HG02885 (cell line): ENCODE data around the gene PITPNM3.
A peak's percentile ranks its signal among the peaks of the same experiment; 100 is the strongest.
"Not testable (repeated sequence)": the region's sequence is repeated elsewhere in the genome, so short reads cannot be mapped to it uniquely, and the experiment has no call there.

Experiments
- ATAC-seq: cut with Tn5 transposase; IDR thresholded peaks from one replicate; pipeline ENCODE4 v1.9.1; 2021; ENCODE audit warnings: mild to moderate bottlenecking; ENCODE audit not compliant: unreplicated experiment, poor library complexity

The PITPNM3 gene

DNA sequence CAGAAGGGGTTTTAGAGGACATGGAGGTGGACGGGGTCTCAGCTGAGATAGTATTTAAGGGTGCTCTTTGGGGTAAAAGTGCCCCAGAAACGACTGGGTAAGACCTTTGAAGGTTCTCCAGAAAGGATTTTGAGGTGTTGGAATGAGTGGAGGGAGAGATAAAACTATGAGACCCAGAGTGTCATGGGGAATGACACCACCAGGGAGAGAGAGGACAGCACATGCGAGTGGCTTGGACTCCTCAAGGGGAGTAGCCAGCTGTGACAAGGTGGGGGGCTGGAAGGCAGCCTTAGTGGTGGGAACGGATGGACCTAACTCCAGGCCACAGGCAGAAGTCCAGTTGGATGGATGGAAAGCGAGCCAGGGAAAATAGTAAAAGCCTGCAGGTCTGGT lies 19.2 kb upstream of the PITPNM3 start:
- ATAC-seq, result no peak

DNA sequence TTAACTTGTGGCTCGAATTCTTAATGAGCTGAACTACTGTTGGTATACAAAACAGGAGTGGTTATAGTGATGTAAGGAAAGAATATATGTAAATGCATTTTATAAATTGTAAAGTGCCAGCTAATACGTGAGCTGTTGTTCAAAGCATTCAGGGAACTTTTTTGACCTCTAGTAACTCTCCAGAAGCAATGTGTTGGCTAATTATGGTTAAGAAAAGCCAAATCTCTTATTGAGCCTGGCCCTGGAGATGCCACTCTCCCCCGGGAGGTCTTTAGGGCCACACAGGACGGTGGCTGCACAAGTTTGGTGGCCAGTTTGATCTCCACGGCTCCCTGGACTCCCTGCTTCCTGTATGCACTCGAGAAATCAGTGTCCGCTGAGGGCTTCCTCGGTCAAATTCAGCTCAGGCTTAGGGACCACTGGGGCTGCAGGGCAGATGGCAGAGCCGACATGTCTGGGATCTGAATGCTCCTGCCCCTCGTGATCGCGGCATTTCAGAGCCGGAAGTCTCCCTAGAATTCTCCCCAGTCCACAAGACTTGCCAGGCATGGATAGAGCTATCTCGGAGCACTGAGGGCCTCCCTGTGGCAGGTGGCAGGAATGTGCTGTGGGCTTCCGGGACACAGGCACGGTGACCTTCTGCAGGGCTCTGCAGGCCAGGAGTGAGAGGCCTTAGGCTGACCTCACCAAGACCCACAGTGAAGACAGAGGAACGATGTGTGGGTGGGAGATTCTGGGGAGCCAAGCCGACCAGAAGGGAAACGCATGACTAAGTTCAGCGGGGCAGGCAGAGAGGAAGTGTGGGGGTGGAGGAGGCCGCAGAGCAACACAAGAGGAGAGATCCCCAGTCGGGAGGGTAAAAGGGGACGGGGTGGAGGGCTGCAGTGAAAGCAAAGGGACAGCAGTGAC lies 18.6 kb upstream of the PITPNM3 start:
- peak; percentile 79 for ATAC-seq

DNA sequence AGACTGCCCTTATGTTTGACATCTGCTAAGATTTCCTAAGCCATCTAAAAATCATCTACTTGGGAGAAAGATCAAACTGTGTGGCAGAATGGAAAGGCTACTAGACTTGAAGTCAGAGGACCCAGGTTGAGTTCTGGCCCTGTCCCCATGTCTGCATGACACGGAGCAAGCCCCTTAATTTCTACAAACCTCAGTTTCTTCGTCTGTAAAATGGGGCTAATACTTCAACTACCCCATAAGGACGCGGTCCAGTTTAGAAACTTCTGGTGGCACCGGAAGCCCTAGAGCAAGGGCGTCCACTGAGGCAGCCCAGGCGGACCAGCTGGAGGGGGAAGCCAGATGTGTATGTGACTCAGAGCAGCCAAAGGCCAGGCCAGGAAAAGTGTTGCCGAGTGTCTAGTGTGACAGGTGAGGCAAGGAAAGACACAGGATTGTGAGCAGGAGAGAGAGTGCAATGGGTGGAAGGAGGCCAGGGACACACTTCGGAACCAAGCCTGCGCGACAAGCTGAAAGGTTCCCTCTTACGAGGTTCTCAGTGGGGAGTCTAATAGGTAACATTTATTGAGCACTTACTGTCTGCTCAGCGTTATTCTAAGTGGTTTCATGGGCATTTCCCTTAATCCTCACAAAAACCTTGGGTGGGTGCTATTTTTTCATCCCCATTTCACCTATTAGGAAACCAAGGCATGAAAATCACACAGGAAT lies 17.8 kb upstream of the PITPNM3 start:
- ATAC-seq, result no peak

DNA sequence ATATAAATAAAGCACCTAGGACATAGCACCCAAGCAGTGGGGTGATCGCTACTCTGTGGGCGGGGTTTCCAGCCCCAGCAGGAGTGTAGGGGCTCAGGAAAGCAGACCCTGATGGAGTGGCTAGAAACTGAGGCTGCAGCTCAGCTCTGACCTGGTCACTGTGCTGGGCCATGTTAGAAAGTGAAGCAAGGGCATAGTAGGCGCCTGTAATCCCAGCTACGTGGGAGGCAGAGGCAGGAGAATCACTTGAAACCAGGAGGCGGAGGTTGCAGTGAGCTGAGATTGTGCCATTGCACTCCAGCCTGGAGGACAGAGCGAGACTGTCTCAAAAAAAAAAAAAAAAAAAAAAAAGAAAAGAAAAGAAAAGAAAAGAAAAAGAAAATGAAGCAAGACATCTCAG lies 17.1 kb upstream of the PITPNM3 start:
- not testable (repeated sequence) for ATAC-seq

DNA sequence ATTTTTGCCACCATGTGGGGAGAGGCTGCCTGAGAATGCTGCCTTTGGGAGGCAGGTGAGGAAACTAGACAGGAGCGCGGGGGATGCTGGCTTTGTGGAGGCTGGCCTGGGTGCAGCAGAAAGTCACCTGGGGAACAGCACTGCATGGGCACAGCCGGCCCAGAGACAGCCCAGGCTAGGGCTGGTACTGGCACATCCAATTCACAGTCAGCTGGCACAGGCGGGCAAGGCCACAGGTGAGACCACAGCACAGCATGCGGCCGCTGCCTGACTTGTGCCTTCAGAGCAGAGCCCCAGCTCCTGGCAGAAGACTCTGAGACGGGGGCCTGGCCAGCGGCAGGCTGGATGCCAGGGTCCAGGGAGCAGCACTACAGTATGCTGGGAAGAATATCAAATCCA lies 16.6 kb upstream of the PITPNM3 start:
- ATAC-seq, result no peak

DNA sequence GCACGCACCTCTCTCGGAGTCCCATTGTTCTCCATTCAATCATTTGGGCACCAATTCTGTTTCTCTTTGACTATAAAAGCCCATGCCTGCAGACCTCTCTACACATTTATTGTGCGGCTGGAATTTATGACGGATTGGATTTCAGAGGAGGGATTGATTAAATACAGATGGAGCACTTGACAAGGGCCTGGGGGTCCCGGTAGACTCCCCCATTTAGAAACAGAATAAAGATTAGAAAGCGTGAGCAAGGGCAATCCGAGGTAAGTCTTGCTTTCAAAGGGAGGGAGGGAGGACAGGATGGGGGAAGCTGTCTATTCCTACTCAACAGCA lies 15.1 kb upstream of the PITPNM3 start:
- no peak for ATAC-seq

DNA sequence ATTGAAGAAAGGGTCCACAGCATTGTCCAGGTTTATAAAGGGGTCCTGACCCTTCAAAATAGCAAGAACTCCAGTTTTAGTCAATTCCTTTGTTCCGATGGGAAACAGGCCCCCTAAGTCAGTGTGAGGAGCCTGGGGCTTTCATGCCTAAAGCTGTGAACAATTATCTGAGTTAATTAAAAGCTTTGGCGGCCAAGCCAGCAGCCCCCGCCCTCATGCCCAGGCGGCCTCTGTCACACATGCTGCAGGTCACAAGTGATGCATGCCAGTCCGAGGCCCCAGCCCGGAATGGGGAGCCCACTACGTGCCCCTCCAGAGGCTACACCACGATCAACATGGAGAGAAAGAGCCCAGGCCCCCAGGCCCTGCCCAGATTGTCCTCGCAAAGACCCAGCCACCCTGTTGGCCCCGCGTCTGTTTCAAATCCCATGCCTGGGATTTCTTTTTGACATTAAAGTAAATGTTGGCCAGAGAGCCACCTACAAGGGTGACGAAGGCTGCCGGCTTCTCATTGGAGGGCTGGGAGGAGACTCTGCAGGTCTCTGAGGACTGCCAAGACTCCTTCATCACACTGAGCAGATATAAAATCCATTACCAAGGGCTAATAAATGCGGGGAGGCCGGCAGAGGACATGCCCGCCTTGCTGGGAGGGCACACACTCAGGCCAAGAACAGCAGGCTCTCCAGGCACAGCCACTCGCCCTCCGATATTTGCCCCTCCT lies 14.5 kb upstream of the PITPNM3 start:
- ATAC-seq, result no peak

DNA sequence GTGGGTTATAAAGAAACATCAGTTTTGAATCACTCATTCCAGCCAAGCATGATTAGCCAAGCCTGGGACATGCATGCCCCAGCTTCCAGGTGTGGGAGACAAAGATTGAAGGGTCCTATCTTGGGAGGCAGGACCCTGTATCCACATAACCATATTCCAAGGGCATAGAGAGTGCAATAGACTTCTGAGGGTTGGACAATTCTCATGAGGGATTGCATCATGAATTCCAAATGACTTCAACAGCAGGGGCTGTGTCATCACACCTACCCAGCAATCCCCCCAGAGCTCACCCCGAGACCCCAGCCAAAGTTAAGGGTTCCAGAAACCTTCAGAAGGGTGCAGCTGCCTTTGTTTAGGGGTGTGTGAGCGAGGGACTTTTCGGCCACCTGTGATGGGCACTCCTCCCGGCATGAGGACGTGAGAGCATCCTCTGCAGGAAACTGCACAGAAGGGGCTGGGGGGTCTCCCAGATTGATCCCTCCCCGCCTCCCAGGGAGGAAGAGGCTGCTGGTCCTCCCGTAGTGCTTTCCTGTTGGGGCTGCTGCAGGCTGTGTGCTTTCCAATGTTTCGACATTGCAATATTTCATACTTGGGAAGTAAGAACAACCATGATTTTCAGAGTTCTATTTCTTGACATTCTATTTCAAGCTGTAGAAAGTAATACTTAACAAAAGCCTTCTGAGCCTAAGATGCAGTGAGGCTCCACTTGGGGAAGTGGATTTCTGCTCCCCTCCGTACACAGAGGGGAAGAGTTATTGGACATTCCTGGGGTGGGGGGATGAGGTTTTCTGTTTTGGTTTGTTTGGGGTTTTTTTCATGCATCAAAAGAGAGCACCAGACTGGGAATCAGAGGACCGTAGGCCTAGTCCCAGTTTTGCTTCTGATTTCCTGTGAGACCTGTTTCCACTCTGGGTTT lies 13.3 kb upstream of the PITPNM3 start:
- no peak for ATAC-seq

DNA sequence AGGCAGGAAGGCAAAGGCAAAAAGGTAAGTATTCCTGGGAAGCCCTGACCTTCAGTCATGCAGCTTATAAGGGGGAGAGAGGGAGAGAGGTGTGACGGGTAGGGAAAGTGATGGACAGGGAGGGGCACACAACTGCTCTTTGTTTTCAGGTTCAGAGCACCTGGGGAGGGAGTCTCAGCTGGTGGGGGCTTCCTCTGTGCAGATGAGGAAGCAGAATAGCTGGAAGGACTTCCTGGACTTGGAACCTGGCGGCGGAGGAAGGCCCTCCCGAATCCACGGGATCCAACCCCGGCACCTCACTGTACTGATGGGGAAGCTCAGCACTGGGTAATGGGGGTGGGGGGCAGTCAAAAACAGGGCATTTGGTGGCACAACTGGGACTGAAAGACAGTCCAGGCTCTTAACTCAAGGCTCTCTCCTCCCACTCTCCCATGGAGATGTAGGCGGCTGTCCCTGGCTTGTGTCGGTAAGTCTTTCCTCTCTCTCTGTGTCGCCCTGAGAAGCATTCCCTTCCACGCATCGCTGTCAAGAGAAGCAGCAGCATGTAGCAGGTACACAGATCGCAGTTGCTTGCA lies 11.9 kb upstream of the PITPNM3 start:
- no peak for ATAC-seq

DNA sequence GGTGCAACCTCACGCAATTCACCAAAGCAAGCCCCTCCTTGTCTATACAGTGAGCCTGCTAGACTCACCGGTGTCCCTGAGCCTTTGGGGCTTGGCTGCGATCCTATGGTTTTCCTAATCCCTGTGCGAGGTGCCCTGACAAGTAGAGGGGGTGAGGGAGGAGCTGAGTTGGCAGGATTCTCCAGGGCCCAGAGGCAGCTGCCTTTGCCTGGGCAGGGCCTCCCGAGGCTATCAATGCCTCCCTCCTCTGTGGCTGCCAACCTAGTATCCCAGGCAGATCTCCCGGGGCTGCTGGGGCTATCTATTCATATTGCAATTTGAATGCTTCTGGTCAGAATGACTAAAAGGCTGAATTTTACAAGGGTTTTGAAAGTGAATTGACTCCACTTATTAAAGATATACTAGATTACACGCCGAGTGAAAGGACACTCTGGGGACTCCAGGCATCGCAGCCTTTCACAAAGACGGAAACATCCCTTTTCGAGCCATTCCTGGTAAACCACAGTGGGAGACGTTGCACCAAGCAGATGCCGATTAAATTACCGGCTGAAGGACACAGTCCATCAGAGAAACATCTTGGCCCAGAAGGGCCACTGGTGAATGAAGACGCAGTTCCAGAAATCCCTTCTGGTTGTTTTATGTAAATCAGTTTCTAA lies 11.3 kb upstream of the PITPNM3 start:
- ATAC-seq, result no peak

DNA sequence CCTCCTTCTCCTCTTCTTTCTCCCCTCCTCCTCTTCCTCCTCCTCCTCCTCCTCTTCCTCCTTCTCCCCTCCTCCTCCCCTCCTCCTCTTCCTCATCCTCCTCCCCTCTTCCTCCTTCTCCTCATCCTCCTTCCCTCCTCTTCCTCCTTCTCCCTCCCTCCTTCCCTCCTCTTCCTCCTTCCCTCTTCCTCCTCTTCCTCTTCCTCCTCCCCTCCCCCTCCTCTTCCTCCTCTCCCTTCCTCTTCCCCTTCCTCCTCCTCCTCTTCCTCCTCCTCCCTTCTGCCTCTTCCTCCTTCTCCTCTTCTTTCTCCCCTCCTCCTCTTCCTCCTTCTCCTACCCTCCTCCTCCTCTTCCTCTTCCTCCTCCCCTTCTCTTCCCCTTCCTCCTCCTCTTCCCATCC lies 5.1 kb upstream of the PITPNM3 start:
- no peak for ATAC-seq

DNA sequence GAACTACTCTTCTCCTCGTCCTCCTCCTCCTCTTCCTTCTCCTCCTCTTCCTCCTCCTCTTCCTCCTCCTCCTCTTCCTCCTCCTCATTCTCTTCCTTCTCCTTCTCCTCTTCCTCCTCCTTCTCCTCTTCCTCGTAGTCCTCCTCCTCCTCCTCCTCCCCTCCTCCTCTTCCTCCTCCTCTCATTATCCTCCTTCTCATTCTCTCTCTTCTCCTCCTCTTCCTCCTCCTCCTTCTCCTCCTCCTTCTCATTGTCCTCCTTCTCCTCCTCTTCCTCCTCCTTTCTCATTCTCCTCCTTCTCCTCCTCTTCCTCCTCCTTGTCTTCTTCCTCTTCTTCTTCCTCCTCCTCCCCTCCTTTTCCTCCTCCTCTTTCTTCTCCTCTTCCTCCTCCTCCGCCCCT lies 4.1 kb upstream of the PITPNM3 start:
- no peak for ATAC-seq

DNA sequence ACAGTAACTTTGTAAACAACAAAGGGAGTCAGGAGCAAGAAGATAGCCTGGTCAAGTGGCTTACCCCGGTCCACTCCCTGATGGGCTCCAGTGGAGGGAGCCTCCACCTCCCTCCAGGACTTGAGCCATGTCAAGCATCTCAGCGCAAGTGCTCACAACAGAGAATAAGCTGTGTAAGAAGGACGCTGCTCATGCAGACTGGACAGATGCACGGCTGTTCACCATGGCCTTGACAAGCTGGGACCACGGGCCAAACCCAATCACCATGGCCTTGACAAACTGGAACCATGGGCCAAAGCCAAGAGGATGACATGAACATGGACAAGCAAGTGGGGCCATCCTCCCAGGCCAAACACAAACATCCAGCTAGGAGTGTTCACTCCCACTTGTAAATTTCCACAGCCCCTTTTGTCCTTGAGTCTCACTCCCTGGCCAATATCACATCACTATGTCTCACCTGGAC lies 3.4 kb upstream of the PITPNM3 start:
- no peak for ATAC-seq

DNA sequence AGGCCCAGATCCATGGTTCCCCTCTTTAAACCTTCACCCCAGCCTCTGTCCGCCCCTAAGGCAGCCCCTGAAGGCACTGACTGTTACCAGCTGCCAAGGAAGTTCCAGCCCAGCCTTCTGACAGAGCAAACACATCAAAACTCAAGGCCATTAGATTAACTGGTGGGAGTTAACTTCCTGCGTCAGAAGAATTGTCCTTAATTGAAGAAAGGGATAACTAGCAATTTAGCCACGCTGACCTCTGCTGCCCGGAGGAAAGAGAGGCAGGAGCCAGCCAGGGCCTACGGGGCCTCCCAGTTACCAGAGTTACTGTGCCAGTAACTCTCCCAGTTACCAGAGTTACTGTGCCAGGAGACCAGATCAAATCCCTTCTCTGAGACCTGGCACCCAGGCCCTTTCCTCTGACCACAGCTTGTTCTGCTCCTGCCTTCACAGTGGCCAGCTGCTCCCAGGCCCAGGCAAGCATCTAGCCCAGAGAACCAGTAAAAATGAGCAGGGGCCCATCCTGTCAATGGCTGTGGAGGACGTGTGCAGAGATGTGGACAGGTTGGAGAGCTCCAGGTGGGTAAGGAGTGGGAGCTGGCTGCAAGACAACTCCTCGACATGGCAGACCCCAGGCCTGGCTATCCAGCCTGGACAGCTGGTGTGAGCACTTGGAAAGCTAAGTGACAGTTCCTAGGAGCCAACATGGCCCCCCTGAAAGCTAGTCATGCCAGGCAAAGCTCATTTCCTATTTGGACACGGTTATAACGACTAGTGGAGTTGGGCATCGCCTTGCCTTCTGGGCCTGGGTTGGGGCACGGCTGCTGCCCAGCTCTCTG lies 2.8 kb upstream of the PITPNM3 start:
- ATAC-seq, result no peak

DNA sequence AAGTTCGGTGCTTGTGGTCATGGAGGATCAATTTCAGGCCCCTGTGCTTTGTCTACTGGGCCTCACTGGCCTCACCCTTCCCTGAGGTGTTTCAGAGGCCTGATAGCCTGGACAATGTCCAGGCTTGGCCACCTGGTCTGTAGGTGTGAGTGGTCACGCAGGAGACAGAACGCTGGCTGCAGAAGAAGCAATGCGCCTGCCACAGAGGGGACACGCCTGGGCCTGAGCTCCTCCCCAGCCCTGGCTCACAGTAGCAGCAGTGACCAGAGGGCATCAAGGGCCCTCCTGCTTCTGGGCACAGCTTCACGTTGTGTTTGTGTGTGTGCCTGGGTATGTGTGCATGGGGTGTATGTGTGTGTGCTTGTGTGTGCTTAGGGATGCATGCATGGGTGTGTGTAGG lies 1.9 kb upstream of the PITPNM3 start:
- no peak for ATAC-seq

DNA sequence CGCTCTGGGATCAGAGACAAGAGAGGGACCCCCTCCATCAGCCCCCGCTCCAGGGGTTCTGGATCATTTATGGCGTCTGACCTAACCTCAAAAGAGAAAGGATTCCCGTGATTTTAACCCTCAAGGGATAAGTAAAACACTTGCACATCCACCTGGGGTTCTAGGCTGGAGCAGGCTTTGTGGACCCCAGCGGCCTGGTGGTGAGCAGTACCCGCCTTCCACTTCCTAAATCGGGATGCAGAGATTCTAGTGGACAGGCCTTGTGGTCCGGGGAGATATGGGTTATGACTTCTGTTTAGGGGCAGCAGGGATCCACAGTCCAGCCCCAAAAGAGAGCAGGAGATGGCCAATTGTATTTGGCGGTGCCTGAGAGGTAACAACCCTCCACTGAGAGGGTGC lies 684 bp upstream of the PITPNM3 start:
- ATAC-seq, result no peak

DNA sequence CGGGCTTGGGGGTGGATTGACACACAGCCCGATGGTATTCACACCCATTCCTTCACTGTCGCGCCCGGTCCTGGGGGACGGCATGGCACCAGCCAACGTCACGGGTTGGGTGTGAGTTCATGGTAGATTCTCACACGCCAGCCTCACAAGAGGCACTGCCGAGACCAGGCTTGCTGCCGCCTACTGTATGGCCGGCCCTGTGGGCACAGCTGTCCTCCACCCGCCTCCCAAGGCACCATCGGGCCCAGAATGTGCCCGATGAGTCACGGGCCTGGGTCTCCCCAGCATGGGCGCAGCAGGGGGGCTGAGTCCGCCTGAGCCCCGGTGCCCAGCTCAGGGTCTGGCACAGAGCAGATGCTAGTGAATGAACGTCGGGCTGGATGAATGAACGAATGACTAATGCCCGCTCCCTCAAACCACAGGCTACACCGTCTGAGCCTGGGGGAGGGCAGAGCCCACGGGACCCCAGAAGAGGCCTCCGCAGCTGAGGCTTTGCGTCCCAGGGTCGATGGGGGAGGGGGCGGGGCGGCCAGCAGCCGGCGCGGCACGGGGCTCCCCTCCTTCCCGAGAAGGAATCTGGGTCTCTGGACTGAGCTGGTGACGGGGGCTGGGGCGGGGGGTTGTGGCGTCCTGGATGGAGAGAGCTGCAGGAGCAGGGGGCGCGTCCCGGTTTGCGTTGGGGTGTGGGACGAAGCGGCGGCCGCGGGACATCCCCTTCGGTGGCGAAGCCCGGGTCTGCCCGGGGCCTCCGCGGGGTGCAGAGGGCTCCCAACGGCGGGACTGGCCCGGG lies 829 bp downstream of the PITPNM3 start:
- no peak for ATAC-seq

DNA sequence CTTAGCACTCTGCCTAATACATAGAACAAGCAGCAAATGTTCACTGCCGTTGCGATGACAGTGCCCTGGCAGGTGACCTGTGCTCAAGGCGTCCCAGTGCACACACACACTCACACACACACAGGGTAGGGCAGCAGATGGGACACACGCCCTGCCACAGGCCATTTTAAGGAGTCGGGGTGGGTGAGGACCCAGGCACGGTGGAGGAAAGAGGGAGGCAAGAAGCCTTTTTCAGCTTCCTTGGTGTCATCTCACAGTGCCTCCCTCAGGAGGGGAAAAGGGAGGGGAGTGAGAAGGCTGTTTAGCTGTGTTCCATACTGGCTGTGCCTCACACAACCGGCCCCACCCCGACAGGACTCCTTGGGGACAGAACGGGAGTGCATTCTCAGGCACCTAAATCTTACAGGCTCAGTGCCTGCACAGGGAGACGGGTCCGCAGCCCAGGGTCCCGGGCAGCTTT lies 1.5 kb downstream of the PITPNM3 start:
- ATAC-seq, result no peak
